ENCODE data around the gene PCDH12.

The PCDH12 gene

DNA sequence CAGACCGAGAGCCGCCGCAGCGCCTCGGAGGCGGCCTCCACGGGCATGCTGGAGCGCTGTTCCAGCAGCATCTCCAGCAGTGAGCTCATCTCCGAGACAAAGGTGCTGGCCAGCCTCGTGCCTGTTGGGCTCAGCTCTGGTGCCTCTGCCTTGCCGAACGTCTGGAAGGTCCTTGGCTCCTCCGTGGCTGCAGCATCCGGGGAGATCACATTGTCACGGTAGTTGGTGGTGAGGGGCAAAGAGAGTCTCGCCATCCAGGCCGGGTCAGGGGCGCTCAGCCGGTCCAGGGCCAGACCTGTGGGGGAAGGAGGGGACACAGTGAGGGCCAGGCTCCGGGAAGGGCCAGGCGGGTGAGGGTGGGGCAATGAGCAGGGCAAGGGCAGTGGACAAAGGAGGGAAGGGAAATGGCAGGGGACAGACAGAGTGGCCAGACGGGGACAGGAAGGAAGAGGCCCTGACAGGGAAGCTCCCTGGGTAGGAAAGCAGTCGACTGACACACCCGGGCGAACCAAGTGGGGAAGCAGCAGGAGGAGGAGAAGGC is 12.4 kb downstream of the PCDH12 start:
- H3K4me1 ChIP-seq, result peaks cover 6% of the 10 kb centered on the region
- no peaks in the 10 kb centered on the region for H3K27me3 ChIP-seq (ENCODE audit: control insufficient read depth, insufficient read depth, low read length)
- TF ChIP-seq, protein P1, sequence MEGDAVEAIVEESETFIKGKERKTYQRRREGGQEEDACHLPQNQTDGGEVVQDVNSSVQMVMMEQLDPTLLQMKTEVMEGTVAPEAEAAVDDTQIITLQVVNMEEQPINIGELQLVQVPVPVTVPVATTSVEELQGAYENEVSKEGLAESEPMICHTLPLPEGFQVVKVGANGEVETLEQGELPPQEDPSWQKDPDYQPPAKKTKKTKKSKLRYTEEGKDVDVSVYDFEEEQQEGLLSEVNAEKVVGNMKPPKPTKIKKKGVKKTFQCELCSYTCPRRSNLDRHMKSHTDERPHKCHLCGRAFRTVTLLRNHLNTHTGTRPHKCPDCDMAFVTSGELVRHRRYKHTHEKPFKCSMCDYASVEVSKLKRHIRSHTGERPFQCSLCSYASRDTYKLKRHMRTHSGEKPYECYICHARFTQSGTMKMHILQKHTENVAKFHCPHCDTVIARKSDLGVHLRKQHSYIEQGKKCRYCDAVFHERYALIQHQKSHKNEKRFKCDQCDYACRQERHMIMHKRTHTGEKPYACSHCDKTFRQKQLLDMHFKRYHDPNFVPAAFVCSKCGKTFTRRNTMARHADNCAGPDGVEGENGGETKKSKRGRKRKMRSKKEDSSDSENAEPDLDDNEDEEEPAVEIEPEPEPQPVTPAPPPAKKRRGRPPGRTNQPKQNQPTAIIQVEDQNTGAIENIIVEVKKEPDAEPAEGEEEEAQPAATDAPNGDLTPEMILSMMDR (IDR thresholded peaks at IDR 0.05), result no peak
- no peaks in the 10 kb centered on the region for H3K79me2 ChIP-seq
- no peak overlapping the region for H3K4me3 ChIP-seq (ENCODE audit: low read depth, low read length)
- H3K9ac ChIP-seq, result no peak overlapping the region
- H3K9me3 ChIP-seq (ENCODE audit: control insufficient read depth, low read length), result no peaks in the 10 kb centered on the region
- peak overlapping the region; percentile 60 for H2AFZ ChIP-seq
- H3K4me2 ChIP-seq (ENCODE audit: low read length), result no peak overlapping the region
- H3K27ac ChIP-seq, result no peak overlapping the region
- no peaks in the 10 kb centered on the region for H3K36me3 ChIP-seq (ENCODE audit: control insufficient read depth, insufficient read depth, low read length)

DNA sequence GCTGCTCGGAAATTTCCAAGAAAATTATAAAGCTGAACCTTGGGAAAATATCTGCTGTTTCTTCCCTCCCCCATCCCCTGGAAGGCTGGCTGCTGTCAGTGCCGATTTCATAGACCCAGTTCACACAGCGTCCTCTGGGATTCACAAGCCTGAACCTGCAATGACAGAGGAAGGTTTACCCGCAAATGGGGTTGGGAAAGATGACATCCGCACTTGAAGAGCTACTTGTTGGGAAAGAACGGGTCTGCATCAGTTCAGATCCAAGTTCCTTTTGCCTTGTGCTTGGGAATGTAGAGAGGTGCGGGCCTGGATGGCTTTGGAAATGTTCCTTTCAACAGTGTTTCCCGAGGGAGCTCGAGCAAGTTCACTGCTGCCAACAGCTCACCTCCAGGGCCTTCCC is 13.9 kb downstream of the PCDH12 start:
- Histone ChIP-seq H2AFZ (no peak overlapping the region), H3K4me3 (ENCODE audit: low read depth, low read length) (no peak overlapping the region), H3K79me2 (no peaks in the 10 kb centered on the region), H3K27me3 (ENCODE audit: control insufficient read depth, insufficient read depth, low read length) (no peaks in the 10 kb centered on the region), H3K4me1 (peaks cover 6% of the 10 kb centered on the region), H3K9me3 (ENCODE audit: control insufficient read depth, low read length) (no peaks in the 10 kb centered on the region), H3K27ac (no peak overlapping the region), H3K9ac (no peak overlapping the region), H3K4me2 (ENCODE audit: low read length) (no peak overlapping the region), H3K36me3 (ENCODE audit: control insufficient read depth, insufficient read depth, low read length) (no peaks in the 10 kb centered on the region)
- TF ChIP-seq, protein P1 (IDR thresholded peaks at IDR 0.05), result no peak

DNA sequence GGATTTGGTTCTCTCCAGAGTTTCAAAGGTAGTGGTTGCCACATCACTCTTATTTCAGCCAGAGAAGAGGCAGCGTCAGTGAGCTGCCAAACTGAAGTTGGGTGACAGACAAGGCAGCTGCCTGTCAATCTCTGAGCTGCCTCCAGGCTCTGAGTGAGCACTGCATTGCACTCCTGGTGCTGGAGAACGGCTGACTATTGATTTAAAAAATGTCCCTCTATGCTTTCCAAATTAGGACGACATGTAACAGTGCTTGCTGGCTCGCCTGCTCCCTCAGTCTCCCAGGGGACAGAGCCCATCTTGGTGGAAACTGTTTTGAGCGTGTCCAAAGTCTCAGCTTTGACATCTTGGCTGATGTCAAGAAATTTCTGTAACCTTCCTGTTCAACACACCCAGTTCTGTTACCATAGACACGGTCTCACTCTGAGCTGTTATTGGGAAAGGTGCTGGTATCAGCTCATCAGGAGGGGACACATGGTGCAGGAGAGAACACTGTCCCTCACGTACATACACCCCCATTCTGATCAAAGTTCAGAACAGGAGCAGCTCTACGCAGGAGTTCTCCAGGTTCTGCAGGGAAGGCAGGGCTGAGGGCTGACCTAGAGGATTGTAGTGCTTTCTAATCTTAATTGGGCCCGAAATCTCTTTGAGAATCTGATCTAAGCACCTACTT is 15.7 kb downstream of the PCDH12 start:
- Histone ChIP-seq H2AFZ (no peak overlapping the region), H3K27me3 (ENCODE audit: control insufficient read depth, insufficient read depth, low read length) (no peaks in the 10 kb centered on the region), H3K4me2 (ENCODE audit: low read length) (no peak overlapping the region), H3K4me1 (peaks cover 3% of the 10 kb centered on the region), H3K36me3 (ENCODE audit: control insufficient read depth, insufficient read depth, low read length) (no peaks in the 10 kb centered on the region), H3K9ac (no peak overlapping the region), H3K9me3 (ENCODE audit: control insufficient read depth, low read length) (no peaks in the 10 kb centered on the region), H3K27ac (no peak overlapping the region), H3K4me3 (ENCODE audit: low read depth, low read length) (no peak overlapping the region), H3K79me2 (no peaks in the 10 kb centered on the region)
- TF ChIP-seq, protein P1 (IDR thresholded peaks at IDR 0.05), result no peak

DNA sequence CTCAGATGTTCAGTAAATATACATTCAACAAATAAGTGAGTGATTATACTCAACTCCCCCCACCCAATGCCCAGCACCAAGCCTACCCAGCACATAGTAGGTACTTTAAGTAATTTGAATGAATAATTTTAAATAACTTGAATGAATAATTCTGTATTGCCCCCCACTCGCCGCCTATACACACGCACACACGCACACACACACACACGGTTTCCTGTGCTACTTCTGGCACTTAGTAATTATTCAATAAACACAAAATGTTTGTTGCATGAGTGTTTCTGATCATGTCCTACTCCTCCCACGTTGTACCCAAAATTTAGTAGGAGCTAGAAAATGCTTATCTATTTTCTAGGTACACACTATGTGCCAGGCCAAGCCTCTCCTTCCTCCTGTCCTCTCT is 16.2 kb downstream of the PCDH12 start:
- Histone ChIP-seq H3K27ac (no peak overlapping the region), H3K4me1 (no peaks in the 10 kb centered on the region), H3K36me3 (ENCODE audit: control insufficient read depth, insufficient read depth, low read length) (no peaks in the 10 kb centered on the region)

More for the DNA sequence above, 16.2 kb downstream of the PCDH12 start:
- TF ChIP-seq, protein P1 (IDR thresholded peaks at IDR 0.05), result no peak
- H3K4me3 ChIP-seq (ENCODE audit: low read depth, low read length), result no peak overlapping the region
- no peak overlapping the region for H2AFZ ChIP-seq
- H3K9me3 ChIP-seq (ENCODE audit: control insufficient read depth, low read length), result no peaks in the 10 kb centered on the region
- no peak overlapping the region for H3K9ac ChIP-seq
- no peak overlapping the region for H3K4me2 ChIP-seq (ENCODE audit: low read length)
- no peaks in the 10 kb centered on the region for H3K79me2 ChIP-seq
- H3K27me3 ChIP-seq (ENCODE audit: control insufficient read depth, insufficient read depth, low read length), result no peaks in the 10 kb centered on the region
